SK-N-SH (cell line): ENCODE results near the gene METTL24.

Source experiments
- EP300 ChIP-seq, 2 experiments: IDR thresholded peaks; 2 replicates each; pipeline versions ENCODE4 v1.4.0 to v1.6.1; 2012; ENCODE audit warnings: borderline replicate concordance in 1 of 2, low read depth in 1 of 2, low read length in 1 of 2
- MXI1 ChIP-seq: IDR thresholded peaks from 2 replicates; pipeline ENCODE4 v1.6.1; 2012; ENCODE audit warnings: mild to moderate bottlenecking, low read depth, low read length, improper control_type of control experiment
- NRF1 ChIP-seq: IDR thresholded peaks from 2 replicates; pipeline ENCODE4 v1.6.1; 2012; ENCODE audit warnings: low read depth, mild to moderate bottlenecking, low read length
- POLR2AphosphoS5 ChIP-seq: IDR thresholded peaks from 2 replicates; pipeline ENCODE4 v1.6.1; 2012; ENCODE audit warnings: low read depth, low read length
- RXRA ChIP-seq: IDR thresholded peaks from 2 replicates; pipeline ENCODE4 v1.4.0; 2012; ENCODE audit warnings: low read depth, mild to moderate bottlenecking, borderline replicate concordance
- SMC3 ChIP-seq: IDR thresholded peaks from 2 replicates; pipeline ENCODE4 v1.6.1; 2012; ENCODE audit warnings: low read depth, low read length, improper control_type of control experiment
- TCF12 ChIP-seq: IDR thresholded peaks from 2 replicates; pipeline ENCODE4 v1.4.0; 2012
- TF ChIP-seq, protein P1 (sequence below): fragments of 200-600 bp; sonication (generic); IDR thresholded peaks from 2 replicates; pipeline ENCODE4 v1.6.1; 2017; ENCODE audit warnings: antibody characterized with exemption, mild to moderate bottlenecking, moderate library complexity
- TF ChIP-seq, protein P2 (sequence below): fragments of 150-350 bp; IDR thresholded peaks from 2 replicates; pipeline ENCODE4 v1.6.1; 2017; ENCODE audit warnings: antibody characterized with exemption, low read length, low read depth, borderline replicate concordance
- TF ChIP-seq, protein P3 (sequence below): IDR thresholded peaks from 2 replicates; pipeline ENCODE4 v1.6.1; 2012; ENCODE audit warnings: mild to moderate bottlenecking, low read depth, low read length, moderate library complexity

DNA sequence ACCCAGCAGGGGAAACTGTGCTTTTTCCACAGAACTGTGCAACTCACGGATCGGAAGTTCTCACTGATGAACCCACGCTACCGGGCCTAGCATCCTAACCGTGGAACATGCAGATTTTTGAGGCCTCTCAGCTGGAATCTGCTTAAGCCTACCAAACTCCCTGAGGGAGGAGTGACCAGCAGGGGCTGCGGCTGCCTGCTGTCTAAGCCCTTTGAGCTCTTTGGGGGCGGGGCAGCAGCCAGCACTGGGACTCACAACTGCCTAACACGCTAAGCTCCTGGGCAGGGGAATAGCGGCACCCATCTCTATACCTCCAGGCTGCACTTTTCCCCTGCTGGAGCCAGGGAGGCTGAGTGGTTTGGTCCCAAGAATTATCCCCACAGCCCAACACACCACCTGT, 20.4 kb upstream of the METTL24 start:
- TF ChIP-seq, protein P1, sequence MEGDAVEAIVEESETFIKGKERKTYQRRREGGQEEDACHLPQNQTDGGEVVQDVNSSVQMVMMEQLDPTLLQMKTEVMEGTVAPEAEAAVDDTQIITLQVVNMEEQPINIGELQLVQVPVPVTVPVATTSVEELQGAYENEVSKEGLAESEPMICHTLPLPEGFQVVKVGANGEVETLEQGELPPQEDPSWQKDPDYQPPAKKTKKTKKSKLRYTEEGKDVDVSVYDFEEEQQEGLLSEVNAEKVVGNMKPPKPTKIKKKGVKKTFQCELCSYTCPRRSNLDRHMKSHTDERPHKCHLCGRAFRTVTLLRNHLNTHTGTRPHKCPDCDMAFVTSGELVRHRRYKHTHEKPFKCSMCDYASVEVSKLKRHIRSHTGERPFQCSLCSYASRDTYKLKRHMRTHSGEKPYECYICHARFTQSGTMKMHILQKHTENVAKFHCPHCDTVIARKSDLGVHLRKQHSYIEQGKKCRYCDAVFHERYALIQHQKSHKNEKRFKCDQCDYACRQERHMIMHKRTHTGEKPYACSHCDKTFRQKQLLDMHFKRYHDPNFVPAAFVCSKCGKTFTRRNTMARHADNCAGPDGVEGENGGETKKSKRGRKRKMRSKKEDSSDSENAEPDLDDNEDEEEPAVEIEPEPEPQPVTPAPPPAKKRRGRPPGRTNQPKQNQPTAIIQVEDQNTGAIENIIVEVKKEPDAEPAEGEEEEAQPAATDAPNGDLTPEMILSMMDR, result no peak
- TF ChIP-seq SMC3, result no peak
- TF ChIP-seq, protein P2, sequence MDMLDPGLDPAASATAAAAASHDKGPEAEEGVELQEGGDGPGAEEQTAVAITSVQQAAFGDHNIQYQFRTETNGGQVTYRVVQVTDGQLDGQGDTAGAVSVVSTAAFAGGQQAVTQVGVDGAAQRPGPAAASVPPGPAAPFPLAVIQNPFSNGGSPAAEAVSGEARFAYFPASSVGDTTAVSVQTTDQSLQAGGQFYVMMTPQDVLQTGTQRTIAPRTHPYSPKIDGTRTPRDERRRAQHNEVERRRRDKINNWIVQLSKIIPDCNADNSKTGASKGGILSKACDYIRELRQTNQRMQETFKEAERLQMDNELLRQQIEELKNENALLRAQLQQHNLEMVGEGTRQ, result no peak
- TF ChIP-seq EP300 (IDR thresholded peaks at IDR 0.05; ENCODE audit: borderline replicate concordance in 1 of 2, low read depth in 1 of 2, low read length in 1 of 2), result no peak
- TF ChIP-seq POLR2AphosphoS5, result no peak
- TF ChIP-seq, protein P3, sequence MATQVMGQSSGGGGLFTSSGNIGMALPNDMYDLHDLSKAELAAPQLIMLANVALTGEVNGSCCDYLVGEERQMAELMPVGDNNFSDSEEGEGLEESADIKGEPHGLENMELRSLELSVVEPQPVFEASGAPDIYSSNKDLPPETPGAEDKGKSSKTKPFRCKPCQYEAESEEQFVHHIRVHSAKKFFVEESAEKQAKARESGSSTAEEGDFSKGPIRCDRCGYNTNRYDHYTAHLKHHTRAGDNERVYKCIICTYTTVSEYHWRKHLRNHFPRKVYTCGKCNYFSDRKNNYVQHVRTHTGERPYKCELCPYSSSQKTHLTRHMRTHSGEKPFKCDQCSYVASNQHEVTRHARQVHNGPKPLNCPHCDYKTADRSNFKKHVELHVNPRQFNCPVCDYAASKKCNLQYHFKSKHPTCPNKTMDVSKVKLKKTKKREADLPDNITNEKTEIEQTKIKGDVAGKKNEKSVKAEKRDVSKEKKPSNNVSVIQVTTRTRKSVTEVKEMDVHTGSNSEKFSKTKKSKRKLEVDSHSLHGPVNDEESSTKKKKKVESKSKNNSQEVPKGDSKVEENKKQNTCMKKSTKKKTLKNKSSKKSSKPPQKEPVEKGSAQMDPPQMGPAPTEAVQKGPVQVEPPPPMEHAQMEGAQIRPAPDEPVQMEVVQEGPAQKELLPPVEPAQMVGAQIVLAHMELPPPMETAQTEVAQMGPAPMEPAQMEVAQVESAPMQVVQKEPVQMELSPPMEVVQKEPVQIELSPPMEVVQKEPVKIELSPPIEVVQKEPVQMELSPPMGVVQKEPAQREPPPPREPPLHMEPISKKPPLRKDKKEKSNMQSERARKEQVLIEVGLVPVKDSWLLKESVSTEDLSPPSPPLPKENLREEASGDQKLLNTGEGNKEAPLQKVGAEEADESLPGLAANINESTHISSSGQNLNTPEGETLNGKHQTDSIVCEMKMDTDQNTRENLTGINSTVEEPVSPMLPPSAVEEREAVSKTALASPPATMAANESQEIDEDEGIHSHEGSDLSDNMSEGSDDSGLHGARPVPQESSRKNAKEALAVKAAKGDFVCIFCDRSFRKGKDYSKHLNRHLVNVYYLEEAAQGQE, result no peak
- TF ChIP-seq RXRA, result no peak
- TF ChIP-seq MXI1, result no peak
- TF ChIP-seq NRF1, result no peak
- TF ChIP-seq TCF12, result no peak
